ENCODE data around the gene TINAGL1. TPM values are rescaled to one million over a fixed set of nuclear protein-coding genes. Genes with fewer than 3 reads are reported as not detected.

The TINAGL1 gene
- total RNA-seq, 2 experiments from 2014 or later: not detected

DNA sequence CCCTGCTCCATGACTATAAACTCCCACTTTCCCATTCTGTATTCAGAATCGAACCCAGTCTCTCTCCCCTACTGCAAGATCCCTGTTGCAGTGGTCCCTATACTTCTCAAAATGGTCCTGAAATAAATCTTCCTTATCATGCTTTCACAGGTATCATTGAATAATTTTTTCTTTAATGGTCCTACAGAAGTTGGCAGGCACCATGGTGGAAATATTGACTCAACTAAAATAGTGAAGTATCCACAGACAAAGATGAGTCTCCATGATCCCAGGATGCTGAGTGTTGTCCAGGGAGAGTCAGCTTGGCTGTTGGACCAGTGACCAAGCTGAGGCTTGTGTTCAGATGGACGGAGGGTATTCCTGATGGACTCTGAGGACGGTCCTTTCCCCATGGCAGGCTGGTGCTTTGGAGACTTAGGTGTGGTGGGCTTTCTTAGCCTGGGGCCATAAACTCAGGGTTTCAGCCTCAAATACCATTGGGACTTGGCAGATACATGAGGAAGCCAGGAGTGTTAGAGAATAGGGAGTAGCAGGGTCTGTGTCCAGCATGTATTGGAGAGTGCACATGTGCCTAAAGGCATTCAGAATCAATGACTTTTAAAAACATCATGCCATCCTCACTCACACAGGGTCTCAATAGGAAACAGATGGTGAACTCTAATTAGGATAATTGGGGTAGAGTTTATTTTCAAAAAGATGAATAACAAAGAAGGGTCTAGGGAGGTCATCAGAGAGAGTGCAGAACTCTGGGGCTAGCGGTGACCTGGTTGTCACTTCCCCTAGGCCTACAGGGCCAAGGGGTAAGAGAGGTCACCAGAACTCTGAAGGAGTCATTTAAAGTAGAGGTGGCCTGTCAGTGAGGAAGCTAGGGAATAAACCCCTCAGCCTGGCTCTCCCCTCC is 19.8 kb downstream of the TINAGL1 start:
- TF ChIP-seq, protein P1, sequence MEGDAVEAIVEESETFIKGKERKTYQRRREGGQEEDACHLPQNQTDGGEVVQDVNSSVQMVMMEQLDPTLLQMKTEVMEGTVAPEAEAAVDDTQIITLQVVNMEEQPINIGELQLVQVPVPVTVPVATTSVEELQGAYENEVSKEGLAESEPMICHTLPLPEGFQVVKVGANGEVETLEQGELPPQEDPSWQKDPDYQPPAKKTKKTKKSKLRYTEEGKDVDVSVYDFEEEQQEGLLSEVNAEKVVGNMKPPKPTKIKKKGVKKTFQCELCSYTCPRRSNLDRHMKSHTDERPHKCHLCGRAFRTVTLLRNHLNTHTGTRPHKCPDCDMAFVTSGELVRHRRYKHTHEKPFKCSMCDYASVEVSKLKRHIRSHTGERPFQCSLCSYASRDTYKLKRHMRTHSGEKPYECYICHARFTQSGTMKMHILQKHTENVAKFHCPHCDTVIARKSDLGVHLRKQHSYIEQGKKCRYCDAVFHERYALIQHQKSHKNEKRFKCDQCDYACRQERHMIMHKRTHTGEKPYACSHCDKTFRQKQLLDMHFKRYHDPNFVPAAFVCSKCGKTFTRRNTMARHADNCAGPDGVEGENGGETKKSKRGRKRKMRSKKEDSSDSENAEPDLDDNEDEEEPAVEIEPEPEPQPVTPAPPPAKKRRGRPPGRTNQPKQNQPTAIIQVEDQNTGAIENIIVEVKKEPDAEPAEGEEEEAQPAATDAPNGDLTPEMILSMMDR (IDR thresholded peaks at IDR 0.05): no peak
- no peak for DNase-seq
- Mint-ChIP-seq H3K4me1 (ENCODE audit: low read depth) (no peaks in the 10 kb centered on the region), H3K4me3 (no peak overlapping the region), H3K27ac (no peak overlapping the region), H3K9me3 (no peaks in the 10 kb centered on the region), H3K27me3 (peaks cover 6% of the 10 kb centered on the region), H3K36me3 (ENCODE audit: low read depth) (no peaks in the 10 kb centered on the region)
- ATAC-seq: no peak
- ChIA-PET CTCF (interaction anchor here (0.5 to 3.1 kb wide), 7 partner anchors 8 to 433 kb away, joined by 3 to 15 read pairs (median 5); no protein-coding TSS in a partner anchor), POLR2A (no interaction called here)
- intact Hi-C loops (cut with micrococcal nuclease): no loop called here

DNA sequence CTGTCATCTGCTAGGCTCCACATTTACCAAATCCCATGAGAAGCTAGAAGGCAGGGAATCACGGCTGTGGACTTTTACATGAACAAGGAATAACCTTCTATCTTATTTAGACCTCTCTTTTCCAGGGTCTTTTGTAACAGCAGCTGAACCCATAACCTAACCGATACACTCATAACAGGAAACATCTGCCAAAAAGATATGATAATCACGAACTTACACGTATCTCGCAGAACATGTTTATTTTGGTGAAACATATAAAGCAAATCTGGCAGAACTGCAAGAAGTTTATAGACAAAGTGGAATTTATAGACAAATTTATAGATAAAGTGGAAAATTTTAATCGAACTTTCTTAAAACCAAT is 20.4 kb downstream of the TINAGL1 start:
- Mint-ChIP-seq H3K36me3 (ENCODE audit: low read depth) (no peaks in the 10 kb centered on the region), H3K27ac (no peak overlapping the region), H3K4me3 (no peak overlapping the region), H3K4me1 (ENCODE audit: low read depth) (no peaks in the 10 kb centered on the region), H3K9me3 (no peaks in the 10 kb centered on the region), H3K27me3 (peaks cover 6% of the 10 kb centered on the region)
- no peak for DNase-seq
- ChIA-PET CTCF (interaction anchor here (0.5 to 3.1 kb wide), 8 partner anchors 9 to 434 kb away, joined by 3 to 15 read pairs (median 4); no protein-coding TSS in a partner anchor), POLR2A (no interaction called here)
- intact Hi-C loops (cut with micrococcal nuclease): no loop called here
- TF ChIP-seq, protein P1 (IDR thresholded peaks at IDR 0.05): no peak
- no peak for ATAC-seq

DNA sequence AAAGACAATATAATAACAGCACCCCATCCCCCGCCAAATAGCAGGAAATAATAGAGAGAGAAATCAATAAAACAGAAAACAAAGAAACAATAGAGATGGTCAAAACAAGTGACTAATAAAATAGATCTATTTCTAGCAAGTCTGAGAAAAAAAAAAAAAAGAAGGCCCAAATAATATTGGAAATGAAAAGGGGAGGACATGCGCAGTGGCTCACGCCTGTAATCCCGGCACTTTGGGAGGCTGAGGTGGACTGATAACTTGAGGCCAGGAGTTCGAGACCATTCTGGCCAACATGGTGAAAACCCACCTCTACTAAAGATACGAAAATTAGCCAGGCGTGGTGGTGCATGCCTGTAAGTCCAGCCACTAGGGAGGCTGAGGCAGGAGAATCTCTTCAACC is 22.7 kb downstream of the TINAGL1 start:
- H3K9me3 Mint-ChIP-seq: no peaks in the 10 kb centered on the region
- DNase-seq (no peak), ATAC-seq (no peak)
- CTCF ChIA-PET: interaction anchor here (1.0 to 1.4 kb wide), 3 partner anchors 11 to 38 kb away, joined by 3 to 7 read pairs (median 3); no protein-coding TSS in a partner anchor
- intact Hi-C loops (cut with micrococcal nuclease): no loop called here
- peaks cover 3% of the 10 kb centered on the region for H3K27me3 Mint-ChIP-seq
- H3K4me3 Mint-ChIP-seq: no peak overlapping the region
- POLR2A ChIA-PET: no interaction called here
- H3K27ac Mint-ChIP-seq: no peak overlapping the region
- no peaks in the 10 kb centered on the region for H3K4me1 Mint-ChIP-seq (ENCODE audit: low read depth)
- no peaks in the 10 kb centered on the region for H3K36me3 Mint-ChIP-seq (ENCODE audit: low read depth)
- TF ChIP-seq, protein P1 (IDR thresholded peaks at IDR 0.05): no peak

DNA sequence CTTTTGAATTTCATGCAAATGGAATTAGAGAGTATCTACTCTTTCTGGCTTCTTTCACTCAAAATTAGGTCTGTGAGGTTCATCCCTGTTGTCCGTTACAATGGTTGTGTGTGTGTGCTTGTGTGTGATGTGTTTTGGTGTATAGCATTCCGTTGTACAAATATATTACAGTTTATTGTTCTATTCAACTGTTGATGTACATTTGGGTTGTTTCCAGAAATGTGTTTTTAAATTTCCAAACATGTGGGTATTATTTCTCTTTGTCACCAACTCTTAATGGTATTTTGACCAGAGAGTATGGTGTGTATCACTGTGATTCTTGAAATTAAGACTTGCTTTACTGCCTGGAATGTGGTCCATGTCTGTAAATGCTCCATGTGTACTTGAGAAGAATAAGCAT is 24.3 kb downstream of the TINAGL1 start:
- TF ChIP-seq, protein P1 (IDR thresholded peaks at IDR 0.05): no peak
- peaks cover 1% of the 10 kb centered on the region for H3K27me3 Mint-ChIP-seq
- no peak overlapping the region for H3K4me3 Mint-ChIP-seq
- H3K4me1 Mint-ChIP-seq (ENCODE audit: low read depth): peaks cover under 1% of the 10 kb centered on the region
- intact Hi-C loops (cut with micrococcal nuclease): no loop called here
- no peaks in the 10 kb centered on the region for H3K36me3 Mint-ChIP-seq (ENCODE audit: low read depth)
- DNase-seq (no peak), ATAC-seq (no peak)
- ChIA-PET POLR2A (no interaction called here), CTCF (no interaction called here)
- no peaks in the 10 kb centered on the region for H3K9me3 Mint-ChIP-seq
- H3K27ac Mint-ChIP-seq: no peak overlapping the region

DNA sequence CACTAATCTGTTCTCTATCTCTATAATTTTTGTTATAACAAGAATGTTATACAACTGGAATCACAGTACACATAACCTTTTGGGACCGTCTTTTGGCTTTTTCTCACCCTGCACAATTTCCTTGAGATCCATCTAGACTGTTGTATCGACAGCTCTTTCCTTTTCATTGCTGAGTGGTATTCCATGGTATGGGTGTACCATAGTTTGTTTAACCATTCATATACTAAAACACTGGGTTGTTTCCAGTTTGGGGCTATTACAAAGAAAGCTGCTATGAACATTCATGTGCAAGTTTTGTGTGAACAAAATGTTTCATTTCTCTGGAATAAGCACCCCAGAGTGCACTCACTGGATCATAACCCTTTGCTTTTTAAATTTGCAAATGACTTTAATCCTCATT is 25.8 kb downstream of the TINAGL1 start:
- no peak for ATAC-seq
- TF ChIP-seq, protein P1 (IDR thresholded peaks at IDR 0.05): no peak
- intact Hi-C loops (cut with micrococcal nuclease): no loop called here
- no peaks in the 10 kb centered on the region for H3K27me3 Mint-ChIP-seq
- POLR2A ChIA-PET: no interaction called here
- no peaks in the 10 kb centered on the region for H3K9me3 Mint-ChIP-seq
- no peak for DNase-seq
- no peak overlapping the region for H3K4me3 Mint-ChIP-seq
- no peaks in the 10 kb centered on the region for H3K36me3 Mint-ChIP-seq (ENCODE audit: low read depth)
- H3K27ac Mint-ChIP-seq: no peak overlapping the region
- H3K4me1 Mint-ChIP-seq (ENCODE audit: low read depth): peaks cover 11% of the 10 kb centered on the region
- CTCF ChIA-PET: interaction anchor here (1.7 kb wide), 1 partner anchor 188 kb away, joined by 3 read pairs; no protein-coding TSS in a partner anchor
